Fibroblast of skin of left biceps (primary cell): Measurements from ENCODE around the gene DUSP16.
"Not testable (repeated sequence)": the region's sequence is repeated elsewhere in the genome, so short reads cannot be mapped to it uniquely, and the experiment has no call there.

ENCODE experiments used
- DNase-seq, 2 experiments: peaks; one replicate each; pipeline ENCODE4 v3.0.0-alpha.2; 2013; ENCODE audit warnings: low read depth in 2 of 2

The DUSP16 gene

GRCh38 chr12:12499909-12500604, 62.6 kb downstream of the DUSP16 start:
- DNase-seq: no peak

GRCh38 chr12:12498210-12498609, 64.5 kb downstream of the DUSP16 start:
- DNase-seq: no peak

DNA sequence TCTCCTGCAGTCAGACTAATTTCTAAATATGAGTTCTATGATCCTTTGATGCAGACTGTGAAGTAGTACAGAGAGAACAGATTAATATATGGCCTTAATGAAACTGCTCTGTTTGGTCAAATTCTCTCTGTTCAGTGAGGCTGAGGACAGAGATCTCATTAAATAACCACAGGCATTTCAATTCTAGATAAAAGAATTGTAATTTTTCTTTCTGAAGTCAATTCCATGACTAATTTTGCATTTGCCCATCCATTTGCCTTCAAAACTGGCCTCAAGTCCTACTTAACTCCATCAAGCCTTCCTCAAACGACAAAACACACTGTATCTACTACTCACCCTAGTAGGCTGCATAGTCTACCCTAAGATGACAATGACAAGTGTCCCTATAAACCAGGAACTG, 67.1 kb downstream of the DUSP16 start:
- no peak for DNase-seq

GRCh38 chr12:12492547-12492946, 70.1 kb downstream of the DUSP16 start:
- no peak for DNase-seq

DNA sequence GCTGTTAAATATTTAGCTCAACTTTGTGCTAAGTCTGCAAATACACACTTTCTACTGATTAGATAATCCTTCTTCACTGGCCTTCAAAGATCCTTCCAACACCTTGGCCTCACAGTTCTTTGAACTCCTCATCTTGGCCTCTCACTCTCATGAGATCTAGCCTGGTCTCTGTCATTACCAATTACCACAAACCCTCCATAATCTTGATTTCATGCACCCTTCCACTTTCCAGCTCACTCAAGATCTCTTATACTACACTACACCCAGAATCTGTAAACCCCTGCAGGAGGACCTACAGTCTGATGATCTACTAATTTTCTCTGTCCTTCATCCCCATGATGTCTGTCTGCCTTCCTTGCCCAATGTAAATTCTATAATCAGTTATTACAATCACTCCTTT, 71.1 kb downstream of the DUSP16 start:
- no peak for DNase-seq

DNA sequence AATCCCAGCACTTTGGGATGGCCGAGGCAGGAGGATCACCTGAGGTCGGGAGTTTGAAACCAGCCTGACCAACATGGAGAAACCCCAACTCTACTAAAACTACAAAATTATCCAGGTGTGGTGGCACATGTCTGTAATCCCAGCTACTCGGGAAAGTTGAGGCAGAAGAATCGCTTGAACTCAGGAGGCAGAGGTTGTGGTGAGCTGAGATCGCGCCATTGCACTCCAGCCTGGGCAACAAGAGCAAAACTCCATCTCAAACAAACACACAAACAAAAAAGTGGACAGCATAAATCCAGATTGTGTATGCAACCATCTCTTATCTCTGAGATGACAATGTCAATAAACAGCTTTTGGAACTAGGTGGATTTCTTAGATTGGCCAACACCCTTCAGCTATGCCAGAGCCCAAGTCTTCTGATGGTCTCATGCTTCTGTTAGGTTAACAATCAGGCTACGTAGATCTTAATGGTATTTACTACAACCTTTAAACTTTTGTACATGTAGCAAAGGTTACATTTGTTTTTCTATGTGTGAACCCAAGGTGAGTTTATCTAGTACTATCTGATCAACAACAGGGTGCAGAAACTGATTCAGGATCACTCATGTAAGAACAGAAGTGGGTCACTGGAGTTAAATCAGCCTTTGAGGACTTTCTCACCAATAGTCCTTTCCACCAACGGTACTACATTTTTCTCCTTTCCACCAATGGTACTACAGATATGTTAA, 73.7 kb downstream of the DUSP16 start:
- DNase-seq: no peak

- DNase-seq: no peak
Observed at GRCh38 chr12:12488296-12488695, 74.4 kb downstream of the DUSP16 start.

DNA sequence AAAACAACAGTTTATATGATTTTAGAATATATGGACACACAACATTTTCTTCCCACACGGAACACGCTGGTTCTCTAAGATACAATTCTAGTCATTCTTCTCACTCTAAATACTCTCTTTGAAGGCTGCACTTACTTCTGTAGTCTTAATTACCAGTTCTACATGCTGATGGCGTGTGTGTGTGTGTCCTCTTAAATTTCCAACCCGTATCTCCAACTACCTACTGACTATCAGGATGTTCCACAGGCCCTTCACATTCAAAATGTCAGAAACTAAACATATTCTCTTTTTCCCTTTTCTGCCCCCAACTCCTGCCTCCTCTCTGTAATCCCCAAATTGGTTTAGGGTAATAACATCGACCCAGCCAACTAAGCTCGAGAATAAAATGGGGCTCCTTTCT, 75.2 kb downstream of the DUSP16 start:
- DNase-seq: no peak

DNA sequence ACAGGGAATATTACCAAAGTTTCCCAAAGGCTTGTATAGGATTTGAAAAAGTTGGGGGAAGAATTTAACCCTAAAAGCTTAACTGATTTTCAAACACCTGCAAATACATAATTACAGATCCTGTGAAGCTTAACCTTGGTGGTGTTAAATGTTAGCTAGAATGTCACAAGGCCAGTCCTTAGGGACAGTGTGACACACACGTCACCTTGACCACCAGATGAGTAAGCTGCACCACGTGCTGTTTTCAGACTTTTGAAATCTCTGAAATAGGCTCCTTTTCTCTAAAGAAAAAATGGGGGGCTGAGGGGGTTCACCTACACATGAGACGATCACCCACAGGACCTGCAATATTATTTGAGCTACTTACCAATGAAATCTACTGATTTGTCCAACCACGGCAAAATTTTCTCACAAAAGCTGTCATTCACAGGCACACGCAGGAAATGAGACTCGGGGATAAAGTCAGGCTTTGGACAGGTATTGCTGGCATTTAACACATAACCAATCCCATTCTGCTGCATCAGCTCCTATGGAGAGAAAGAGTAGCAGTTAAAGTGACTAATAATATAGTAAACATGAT, 75.9 kb downstream of the DUSP16 start:
- no peak for DNase-seq

DNA sequence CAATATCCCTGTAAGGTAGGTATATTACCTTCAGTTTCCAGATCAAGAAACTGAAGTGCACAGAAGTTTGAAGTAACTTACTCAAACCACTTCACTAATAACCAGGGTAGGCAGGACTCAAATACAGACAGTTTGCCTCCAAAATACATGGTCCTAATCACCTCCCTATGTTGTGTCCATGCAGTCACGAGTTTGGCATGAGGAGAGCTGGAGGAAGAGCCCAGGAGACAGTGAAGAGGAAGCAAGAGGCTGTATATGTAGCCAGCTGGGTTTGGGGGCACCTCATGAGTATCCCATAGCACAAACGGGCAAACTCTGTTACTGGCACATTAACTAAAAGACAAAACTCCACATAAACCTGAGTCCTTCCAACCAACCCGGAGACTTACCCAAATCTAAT, 79.2 kb downstream of the DUSP16 start:
- no peak for DNase-seq

GRCh38 chr12:12482959-12483358, 79.7 kb downstream of the DUSP16 start:
- DNase-seq: no peak

GRCh38 chr12:12482150-12482761, 80.4 kb downstream of the DUSP16 start:
- DNase-seq: no peak

DNA sequence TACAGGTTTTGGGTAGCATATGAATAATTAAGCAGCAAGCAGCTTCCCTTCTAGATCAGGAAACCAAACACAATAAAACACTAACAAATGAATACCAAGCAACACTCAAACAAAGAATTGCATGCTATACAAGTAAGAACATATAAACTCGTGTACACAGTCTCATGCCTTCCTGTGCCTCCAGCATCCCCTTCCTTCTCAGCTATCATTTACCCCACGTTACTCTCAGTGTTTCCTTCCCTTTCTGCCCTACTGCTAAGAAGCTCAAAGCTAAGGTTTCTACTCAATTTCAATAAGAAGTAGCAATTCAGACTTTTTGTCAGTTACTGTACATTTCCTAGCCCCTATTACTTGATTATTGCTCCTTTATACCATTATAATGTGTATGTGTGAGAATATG, 81.0 kb downstream of the DUSP16 start:
- no peak for DNase-seq

GRCh38 chr12:12480074-12480473, 82.6 kb downstream of the DUSP16 start:
- no peak for DNase-seq

GRCh38 chr12:12477532-12477890, 85.2 kb downstream of the DUSP16 start:
- DNase-seq: no peak

DNA sequence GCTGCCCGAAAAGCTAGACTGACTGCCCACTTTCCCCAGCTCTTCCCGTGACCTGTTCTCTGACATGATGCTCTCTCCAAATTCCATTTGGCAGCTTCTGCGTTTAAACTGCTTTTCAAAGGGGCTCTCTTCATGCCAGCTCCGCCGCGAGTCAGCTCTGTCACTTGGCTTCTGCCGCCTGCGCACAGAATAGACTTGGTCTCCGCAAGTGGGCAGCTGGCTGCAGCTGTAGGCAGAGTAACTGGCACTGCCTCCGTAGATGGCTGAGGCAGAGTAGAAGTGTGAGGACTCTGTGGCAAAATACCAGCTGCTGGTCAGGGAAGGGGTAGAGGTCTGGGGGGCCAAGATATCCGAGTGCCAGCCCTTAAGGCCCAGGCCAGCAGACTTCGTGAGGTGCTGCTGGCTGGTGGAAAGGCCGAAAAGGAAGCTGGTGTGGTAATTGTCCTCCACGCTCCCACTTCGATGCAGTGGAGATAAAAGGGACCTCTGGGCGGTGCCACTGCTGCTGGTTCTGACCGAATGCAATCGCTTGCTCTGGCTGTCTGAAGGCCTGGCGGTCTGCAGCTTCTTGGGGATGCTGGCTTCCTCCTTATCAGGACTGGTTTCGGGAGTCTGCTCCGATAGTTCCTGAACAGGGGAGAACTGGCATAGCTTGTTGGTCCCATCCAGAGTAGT, 85.7 kb downstream of the DUSP16 start:
- no peak for DNase-seq

- DNase-seq: no peak
Observed at GRCh38 chr12:12474931-12475795, 87.5 kb downstream of the DUSP16 start.

DNA sequence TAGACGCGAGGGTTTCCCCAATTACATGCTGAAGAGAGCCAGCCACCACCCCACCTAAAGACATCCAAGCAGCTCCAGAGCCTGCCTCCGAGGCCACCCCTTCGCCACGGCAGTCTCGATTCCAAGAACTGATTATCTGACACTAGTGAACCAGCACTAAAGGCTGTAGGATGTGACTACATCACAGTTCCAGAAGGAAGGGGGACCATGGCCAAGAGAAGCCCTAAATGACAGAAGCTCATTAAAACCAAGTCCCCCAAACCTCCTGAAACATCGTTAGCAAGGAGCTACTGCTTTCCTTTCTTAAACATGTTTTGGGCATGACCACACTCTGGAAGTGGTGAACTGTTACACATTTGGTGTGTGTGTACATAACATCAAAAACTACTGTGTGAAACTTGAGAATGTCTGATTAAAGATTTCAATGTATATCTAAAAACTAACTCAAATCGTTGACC, 88.2 kb downstream of the DUSP16 start:
- no peak for DNase-seq

DNA sequence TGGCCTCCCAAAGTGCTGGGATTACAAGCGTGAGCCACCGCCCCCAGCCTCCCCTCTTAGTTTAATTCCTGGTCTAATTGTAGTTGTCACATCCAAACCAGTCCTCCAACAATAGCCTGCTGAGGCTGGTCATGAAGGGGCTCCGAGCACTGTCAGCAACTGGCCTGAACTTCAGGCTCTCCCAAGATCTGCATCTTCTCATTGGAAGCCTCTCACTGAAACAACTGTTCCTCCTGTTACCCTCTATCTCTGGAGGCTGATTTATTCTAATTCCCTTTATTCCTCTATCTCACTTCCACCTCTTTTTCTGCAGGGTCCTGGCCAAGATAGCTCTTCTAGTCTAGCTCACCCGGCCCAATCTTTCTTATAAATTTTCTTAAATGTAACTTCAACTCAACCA, 89.4 kb downstream of the DUSP16 start:
- no peak for DNase-seq

GRCh38 chr12:12471982-12472961, 90.4 kb downstream of the DUSP16 start:
- DNase-seq: not testable (repeated sequence)
